GM19025 (cell line): Measurements from ENCODE around the gene TRMT112.

ENCODE experiments used
- ATAC-seq: cut with Tn5 transposase; IDR thresholded peaks from one replicate; pipeline ENCODE4 v1.9.1; 2021; ENCODE audit warnings: mild to moderate bottlenecking, low read depth, moderate library complexity; ENCODE audit not compliant: unreplicated experiment

Gene TRMT112

GRCh38 chr11:64283092-64283491, 34.3 kb downstream of the TRMT112 start:
- ATAC-seq, result no peak

GRCh38 chr11:64281957-64282770, 35.2 kb downstream of the TRMT112 start:
- no peak for ATAC-seq

GRCh38 chr11:64278576-64279190, 38.7 kb downstream of the TRMT112 start:
- no peak for ATAC-seq

GRCh38 chr11:64276653-64277431, 40.5 kb downstream of the TRMT112 start:
- no peak for ATAC-seq

GRCh38 chr11:64275841-64276240, 41.5 kb downstream of the TRMT112 start:
- no peak for ATAC-seq

GRCh38 chr11:64275031-64275800, 42.1 kb downstream of the TRMT112 start:
- no peak for ATAC-seq

GRCh38 chr11:64269540-64270220, 47.7 kb downstream of the TRMT112 start:
- ATAC-seq, result peak; percentile 64

GRCh38 chr11:64268893-64269539, 48.3 kb downstream of the TRMT112 start:
- peak; percentile 14 for ATAC-seq

- no peak for ATAC-seq
Observed at GRCh38 chr11:64268025-64268892, 49.1 kb downstream of the TRMT112 start.

- no peak for ATAC-seq
Observed at GRCh38 chr11:64267207-64267945, 50.0 kb downstream of the TRMT112 start.
